Neural cell (in vitro differentiated cells): Measurements from ENCODE around the gene WARS2. TPM values are rescaled to one million over a fixed set of nuclear protein-coding genes. Genes with fewer than 3 reads are reported as not detected.

Experiments
- H2AFZ ChIP-seq: fragments of 200-600, 300-800 bp; sonication (generic), shearing (Covaris generic); 2 replicates; pipeline ENCODE4 v1.6.0; 2014; ENCODE audit warnings: low read depth, mild to moderate bottlenecking, antibody characterized with exemption, low read length, moderate library complexity
- H3F3A ChIP-seq: fragments of 200-600 bp; shearing (Covaris generic); 2 replicates; pipeline ENCODE4 v1.6.1; 2016; ENCODE audit warnings: mild to moderate bottlenecking, moderate library complexity, mixed read lengths, antibody characterized with exemption, low read length; ENCODE audit not compliant: insufficient read depth, poor library complexity, severe bottlenecking
- H3K27ac ChIP-seq: fragments of 200-600, 300-800 bp; sonication (generic), shearing (Covaris generic); 2 replicates; pipeline ENCODE4 v1.5.1; 2014; ENCODE audit warnings: mild to moderate bottlenecking, low read length, moderate library complexity
- H3K27me3 ChIP-seq: fragments of 300-800, 200-600 bp; sonication (generic), shearing (Covaris generic); 2 replicates; pipeline ENCODE4 v1.6.0; 2014; ENCODE audit warnings: mild to moderate bottlenecking, low read depth, low read length, moderate library complexity; ENCODE audit not compliant: insufficient read depth
- H3K36me3 ChIP-seq: fragments of 300-800, 200-600 bp; sonication (generic), shearing (Covaris generic); 2 replicates; pipeline ENCODE4 v1.5.1; 2014; ENCODE audit warnings: mild to moderate bottlenecking, antibody characterized with exemption, low read length, moderate library complexity; ENCODE audit not compliant: insufficient read depth
- H3K4me2 ChIP-seq: fragments of 300-800, 200-600 bp; sonication (generic), shearing (Covaris generic); 2 replicates; pipeline ENCODE4 v1.6.0; 2014; ENCODE audit warnings: mild to moderate bottlenecking, low read length
- H3K4me3 ChIP-seq: fragments of 300-800, 200-600 bp; sonication (generic), shearing (Covaris generic); 2 replicates; pipeline ENCODE4 v1.5.1; 2014; ENCODE audit warnings: mild to moderate bottlenecking, low read length, moderate library complexity
- H3K79me2 ChIP-seq: fragments of 200-600 bp; shearing (Covaris generic); replicated peaks from 2 replicates; pipeline ENCODE4 v1.6.0; 2014; ENCODE audit warnings: mild to moderate bottlenecking, low read length, moderate library complexity; ENCODE audit not compliant: insufficient read depth
- H3K9ac ChIP-seq: fragments of 300-800, 200-600 bp; sonication (generic), shearing (Covaris generic); 2 replicates; pipeline ENCODE4 v1.6.1; 2016; ENCODE audit warnings: mild to moderate bottlenecking, low read length, mixed read lengths
- H3K9me2 ChIP-seq: fragments of 200-600 bp; shearing (Covaris generic); 2 replicates; pipeline ENCODE4 v1.6.1; 2016; ENCODE audit warnings: mild to moderate bottlenecking, low read length, mixed read lengths; ENCODE audit not compliant: insufficient read depth
- H3K9me3 ChIP-seq: fragments of 200-600, 300-800 bp; sonication (generic), shearing (Covaris generic); 2 replicates; pipeline ENCODE4 v1.6.1; 2016; ENCODE audit warnings: mild to moderate bottlenecking, mixed run types, low read length, moderate library complexity, mixed read lengths
- H4K20me1 ChIP-seq: fragments of 200-600 bp; shearing (Covaris generic); 2 replicates; pipeline ENCODE4 v1.6.1; 2016; ENCODE audit warnings: mild to moderate bottlenecking, mixed run types; ENCODE audit not compliant: insufficient read depth
- CTCF ChIP-seq: fragments of 450-650 bp; IDR thresholded peaks from 2 replicates; pipeline ENCODE4 v1.5.1; 2014; ENCODE audit warnings: antibody characterized with exemption, mild to moderate bottlenecking, moderate library complexity; ENCODE audit not compliant: poor library complexity, severe bottlenecking
- EP300 ChIP-seq: fragments of 450-650 bp; conservative IDR thresholded peaks from 2 replicates; pipeline ENCODE4 v1.6.1; 2014; ENCODE audit warnings: antibody characterized with exemption, mild to moderate bottlenecking, moderate library complexity; ENCODE audit not compliant: poor library complexity, severe bottlenecking
- EZH2 ChIP-seq: fragments of 200-600, 300-800 bp; shearing (Covaris generic), sonication (generic); IDR thresholded peaks from 2 replicates; pipeline ENCODE4 v1.6.1; 2014; ENCODE audit warnings: antibody characterized with exemption, low read length, borderline replicate concordance, mild to moderate bottlenecking; ENCODE audit not compliant: insufficient read depth, poor library complexity, severe bottlenecking
- MXI1 ChIP-seq: fragments of 450-650 bp; conservative IDR thresholded peaks from 2 replicates; pipeline ENCODE4 v1.6.1; 2014; ENCODE audit warnings: antibody characterized with exemption, mild to moderate bottlenecking; ENCODE audit not compliant: poor library complexity, severe bottlenecking
- POLR2AphosphoS5 ChIP-seq: IDR thresholded peaks from 2 replicates; pipeline ENCODE4 v1.6.1; 2012
- RAD21 ChIP-seq: fragments of 450-650 bp; conservative IDR thresholded peaks from 2 replicates; pipeline ENCODE4 v1.6.1; 2014; ENCODE audit warnings: antibody characterized with exemption, mild to moderate bottlenecking, moderate library complexity
- REST ChIP-seq: IDR thresholded peaks from 2 replicates; pipeline ENCODE4 v1.6.1; 2012; ENCODE audit warnings: borderline replicate concordance
- SMC3 ChIP-seq: fragments of 450-650 bp; conservative IDR thresholded peaks from 2 replicates; pipeline ENCODE4 v1.6.1; 2014; ENCODE audit warnings: antibody characterized with exemption, mild to moderate bottlenecking, moderate library complexity; ENCODE audit not compliant: poor library complexity
- TAF1 ChIP-seq: IDR thresholded peaks from 2 replicates; pipeline ENCODE4 v1.6.1; 2012; ENCODE audit warnings: low read depth
- polyA plus RNA-seq: library from polyadenylated mRNA; depleted of rRNA; stranded (reverse); fragments of >200 nt; gene quantifications from 2 replicates; pipeline ENCODE4 v1.2.3, GENCODE V29; 2014

The WARS2 gene
- polyA plus RNA-seq, 1 donor from 2014 or later, result 4.7 TPM

- Histone ChIP-seq H3K4me3 (no peak overlapping the region), H3K27ac (no peak overlapping the region), H3K9ac (no peak overlapping the region), H2AFZ (no peak overlapping the region), H3K9me2 (no peaks in the 10 kb centered on the region), H3F3A (no peaks in the 10 kb centered on the region), H3K79me2 (no peaks in the 10 kb centered on the region), H3K36me3 (no peaks in the 10 kb centered on the region), H3K4me2 (no peak overlapping the region), H4K20me1 (no peaks in the 10 kb centered on the region), H3K9me3 (no peaks in the 10 kb centered on the region), H3K27me3 (no peaks in the 10 kb centered on the region)
- TF ChIP-seq RAD21 (no peak), POLR2AphosphoS5 (no peak), CTCF (no peak), REST (no peak), SMC3 (no peak), EZH2 (no peak), MXI1 (no peak), TAF1 (no peak), EP300 (no peak)
Measured at GRCh38 chr1:119083980-119084379, 56.5 kb downstream of the WARS2 start.

GRCh38 chr1:119083479-119083878 lies 57.0 kb downstream of the WARS2 start:
- H3K27me3 ChIP-seq, result no peaks in the 10 kb centered on the region
- no peaks in the 10 kb centered on the region for H4K20me1 ChIP-seq
- no peak overlapping the region for H2AFZ ChIP-seq
- H3K9me2 ChIP-seq, result no peaks in the 10 kb centered on the region
- H3K27ac ChIP-seq, result no peak overlapping the region
- H3K36me3 ChIP-seq, result no peaks in the 10 kb centered on the region
- no peak for TF ChIP-seq TAF1
- no peak for TF ChIP-seq SMC3
- no peak overlapping the region for H3K9ac ChIP-seq
- H3K9me3 ChIP-seq, result no peaks in the 10 kb centered on the region
- H3K4me2 ChIP-seq, result no peak overlapping the region
- H3K79me2 ChIP-seq, result no peaks in the 10 kb centered on the region
- no peaks in the 10 kb centered on the region for H3F3A ChIP-seq
- no peak overlapping the region for H3K4me3 ChIP-seq

- TF ChIP-seq RAD21 (no peak), EZH2 (no peak), TAF1 (no peak), SMC3 (no peak), CTCF (no peak), REST (no peak), MXI1 (no peak), EP300 (no peak), POLR2AphosphoS5 (no peak)
- H3K9me2 ChIP-seq, result no peaks in the 10 kb centered on the region
Measured at GRCh38 chr1:119081700-119082099, 58.8 kb downstream of the WARS2 start.

More at GRCh38 chr1:119081700-119082099, 58.8 kb downstream of the WARS2 start:
- Histone ChIP-seq H3K27me3 (no peaks in the 10 kb centered on the region), H3F3A (no peaks in the 10 kb centered on the region), H3K9ac (no peak overlapping the region), H3K36me3 (no peaks in the 10 kb centered on the region), H3K79me2 (no peaks in the 10 kb centered on the region), H3K27ac (no peak overlapping the region), H3K4me2 (no peak overlapping the region), H3K4me3 (no peak overlapping the region), H4K20me1 (no peaks in the 10 kb centered on the region), H3K9me3 (no peaks in the 10 kb centered on the region), H2AFZ (no peak overlapping the region)
